Testis (tissue), 2 donors: ENCODE data around the gene KLC3.

Experiments
- CTCF ChIP-seq, 3 experiments: fragments of 450-650 bp in 2 of 3; fragments of 200-600 bp in 1 of 3; sonication (generic) in 1 of 3; IDR thresholded peaks; one replicate each; pipeline ENCODE4 v1.5.1; 2016 to 2019; ENCODE audit warnings: antibody characterized with exemption in 3 of 3, mild to moderate bottlenecking in 2 of 3, moderate library complexity in 1 of 3
- POLR2A ChIP-seq: fragments of 450-650 bp; IDR thresholded peaks from one replicate; pipeline ENCODE4 v1.6.1; 2017; ENCODE audit warnings: antibody characterized with exemption, mild to moderate bottlenecking, moderate library complexity

GRCh38 chr19:45322744-45323281, 17.7 kb upstream of the KLC3 start, which contains the start of gene CKM:
- TF ChIP-seq CTCF (IDR thresholded peaks at IDR 0.05), result no peak
- no peak for TF ChIP-seq POLR2A
